Muscle of back (tissue), 13 donors: ENCODE measurements around the gene NUDCD3. TPM values are rescaled to one million over a fixed set of nuclear protein-coding genes. Genes with fewer than 3 reads are reported as not detected.

ENCODE experiments used
- DNase-seq, 3 donors: peaks; one replicate each; pipeline versions ENCODE4 v3.0.0 to v3.0.0-alpha.2; 2013
- long read RNA-seq, 9 donors: transcript quantifications; one replicate each; lab custom pipeline, GENCODE V29; 2026
- polyA plus RNA-seq, 10 donors: library from polyadenylated mRNA; unstranded; fragments of 120-200 nt; gene quantifications; one replicate each; pipeline ENCODE4 v1.2.1, GENCODE V29; 2013; ENCODE audit not compliant: insufficient read length in 10 of 10

Gene NUDCD3
- polyA plus RNA-seq = 10 to 100 TPM; 56.4 to 82.5 (median 70.5) TPM
- long read RNA-seq, donor 1, full-length matches to known transcripts = 5 of 804 reads
- long read RNA-seq, donor 1, partial matches to known transcripts = 794 of 804 reads
- long read RNA-seq, donor 1, other reads (novel, unspliced or antisense) = 5 of 804 reads
- long read RNA-seq, donor 2, full-length matches to known transcripts = 11 of 16 reads
- long read RNA-seq, donor 2, partial matches to known transcripts = 0 of 16 reads
- long read RNA-seq, donor 2, other reads (novel, unspliced or antisense) = 5 of 16 reads
- long read RNA-seq, donor 3 = 0 reads
- long read RNA-seq, donor 4, full-length matches to known transcripts = 5 of 5 reads
- long read RNA-seq, donor 4, partial matches to known transcripts = 0 of 5 reads
- long read RNA-seq, donor 4, other reads (novel, unspliced or antisense) = 0 of 5 reads
- long read RNA-seq, donor 5, full-length matches to known transcripts = 6 of 25 reads
- long read RNA-seq, donor 5, partial matches to known transcripts = 11 of 25 reads
- long read RNA-seq, donor 5, other reads (novel, unspliced or antisense) = 8 of 25 reads
- long read RNA-seq, donor 6, full-length matches to known transcripts = 9 of 1,313 reads
- long read RNA-seq, donor 6, partial matches to known transcripts = 1,304 of 1,313 reads
- long read RNA-seq, donor 6, other reads (novel, unspliced or antisense) = 0 of 1,313 reads
- long read RNA-seq, donor 7, full-length matches to known transcripts = 7 of 13 reads
- long read RNA-seq, donor 7, partial matches to known transcripts = 6 of 13 reads
- long read RNA-seq, donor 7, other reads (novel, unspliced or antisense) = 0 of 13 reads
- long read RNA-seq, donor 8, full-length matches to known transcripts = 3 of 3 reads
- long read RNA-seq, donor 8, partial matches to known transcripts = 0 of 3 reads
- long read RNA-seq, donor 8, other reads (novel, unspliced or antisense) = 0 of 3 reads
- long read RNA-seq, donor 9, full-length matches to known transcripts = 2 of 2 reads
- long read RNA-seq, donor 9, partial matches to known transcripts = 0 of 2 reads
- long read RNA-seq, donor 9, other reads (novel, unspliced or antisense) = 0 of 2 reads

DNA sequence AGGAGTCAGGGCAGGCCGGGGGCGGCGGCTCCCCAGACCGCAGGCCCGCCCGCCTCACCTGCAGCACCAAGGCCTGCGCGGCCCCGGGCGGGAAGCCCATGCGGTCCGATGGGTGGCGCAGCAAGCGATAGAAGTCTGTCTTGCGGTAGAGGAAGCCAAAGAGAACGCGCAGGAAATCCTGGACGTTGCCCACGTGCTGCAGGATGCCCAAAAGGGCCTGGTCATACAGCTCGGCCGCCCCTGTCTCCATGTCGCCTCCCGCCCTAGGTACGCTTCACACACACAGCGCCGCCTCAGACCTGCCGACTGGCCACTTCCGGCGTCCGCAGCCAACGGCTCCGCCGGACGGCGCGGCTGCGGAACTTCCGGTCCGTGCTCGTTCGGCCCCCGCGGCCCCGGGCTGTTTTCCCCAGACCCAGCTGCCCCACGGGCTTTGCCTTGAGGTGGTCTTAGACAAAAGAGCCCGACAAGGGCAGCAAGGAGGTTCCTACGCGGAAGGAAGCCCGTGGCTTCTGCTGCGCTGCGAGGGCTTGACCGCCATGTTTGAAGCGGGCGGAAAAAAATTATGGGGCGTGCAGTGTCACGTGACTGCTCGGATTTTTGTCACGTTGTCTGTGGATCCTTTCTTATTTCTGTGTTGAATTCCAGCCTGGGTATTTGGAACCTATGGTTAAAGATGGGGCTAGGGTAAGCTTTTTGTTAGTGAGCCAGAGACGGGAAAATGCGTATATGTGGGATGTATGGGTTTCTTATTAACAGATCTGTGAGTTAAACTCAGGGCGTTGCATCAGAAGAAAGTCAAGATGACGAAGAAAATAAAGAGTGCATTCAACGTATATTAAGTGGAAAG is at the start of gene NUDCD3:
NUDCD3 (minus strand) TSS at position 308 of the 850 bp plus-strand sequence; CDS start at position 250, 58 bp downstream.
- DNase-seq = peak; percentile 89 to 97 (median 90)

DNA sequence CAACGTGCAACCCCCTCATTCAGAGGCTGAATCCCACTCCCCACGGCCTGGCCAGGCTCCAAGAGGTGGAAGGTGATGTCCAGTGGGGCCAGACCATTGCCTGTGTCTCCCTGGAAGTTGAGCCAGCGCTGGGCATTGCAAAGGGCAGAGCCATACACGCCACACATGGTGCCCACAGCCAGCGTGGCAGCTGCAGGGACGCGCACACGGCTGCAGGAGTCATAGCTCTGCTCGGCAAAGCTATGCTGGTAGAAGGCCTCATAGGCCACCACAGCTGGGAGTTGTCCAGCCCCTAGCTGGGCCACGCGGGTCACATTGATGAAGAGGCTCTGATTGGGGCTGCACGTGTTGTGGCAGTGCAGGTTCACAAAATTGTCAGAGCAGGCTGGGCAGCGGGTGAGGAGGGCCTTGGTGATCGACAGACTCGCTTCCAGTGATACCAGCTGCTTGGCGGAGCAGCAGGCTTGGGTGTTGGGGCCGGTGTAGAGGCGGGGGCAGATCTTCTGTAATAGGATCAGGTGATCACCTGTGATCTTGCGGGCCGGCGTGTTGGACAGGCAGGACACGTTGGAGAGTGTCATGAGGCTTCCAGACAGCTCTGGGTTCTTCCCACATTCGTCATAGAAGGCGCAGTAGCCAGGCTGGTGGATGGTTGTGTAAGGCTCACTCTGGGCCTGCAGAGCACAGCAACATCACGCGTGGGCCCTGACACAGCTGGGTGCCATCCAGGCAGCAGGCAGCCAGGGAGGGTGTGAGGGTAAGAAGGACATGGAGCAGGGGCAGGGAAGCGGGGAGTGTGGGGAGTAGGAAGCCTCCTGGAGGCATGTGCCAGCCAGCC is 49.4 kb upstream of the NUDCD3 start:
- no peak for DNase-seq

DNA sequence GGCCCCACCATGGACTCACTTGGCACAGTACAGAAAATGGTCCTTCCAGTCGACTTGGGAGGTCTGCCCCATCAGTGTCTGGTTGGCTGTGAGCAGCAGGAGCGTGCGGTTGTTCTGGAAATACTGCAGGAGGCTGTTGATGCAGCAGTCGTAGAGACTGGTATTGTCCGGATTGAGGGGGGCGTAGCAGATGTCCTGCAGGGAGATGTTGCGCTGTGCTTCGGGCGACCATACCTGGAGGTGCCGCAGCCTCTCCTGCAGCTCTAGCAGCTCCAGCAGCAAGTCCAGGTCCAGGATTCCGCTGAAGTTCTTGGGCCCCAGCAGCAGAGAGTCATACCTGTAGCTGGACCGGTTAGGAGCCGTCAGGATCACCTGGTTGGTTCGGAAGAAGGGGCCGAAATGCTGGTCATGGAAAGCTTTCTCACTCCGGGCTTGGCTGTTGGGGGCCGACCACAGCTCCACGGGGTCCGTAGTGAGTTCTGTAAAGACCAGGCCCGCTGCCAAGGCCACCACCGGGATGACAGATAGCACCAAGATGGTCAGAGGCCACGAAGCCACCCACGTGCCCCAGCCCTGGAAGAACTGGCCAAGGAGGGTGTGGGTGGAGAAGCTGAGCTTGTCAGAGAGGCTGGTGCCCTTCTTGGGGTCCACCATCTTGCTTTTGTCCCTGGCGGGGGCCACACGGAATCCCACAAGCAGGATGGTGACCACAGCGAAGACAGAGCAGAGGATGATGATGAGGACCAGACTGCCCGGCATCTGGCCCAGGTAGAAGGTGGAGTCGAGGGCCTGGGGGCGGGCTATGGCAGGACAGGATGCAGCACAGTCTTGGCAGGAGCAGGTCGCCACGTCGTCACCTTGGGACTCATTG is 48.6 kb upstream of the NUDCD3 start:
- no peak for DNase-seq

DNA sequence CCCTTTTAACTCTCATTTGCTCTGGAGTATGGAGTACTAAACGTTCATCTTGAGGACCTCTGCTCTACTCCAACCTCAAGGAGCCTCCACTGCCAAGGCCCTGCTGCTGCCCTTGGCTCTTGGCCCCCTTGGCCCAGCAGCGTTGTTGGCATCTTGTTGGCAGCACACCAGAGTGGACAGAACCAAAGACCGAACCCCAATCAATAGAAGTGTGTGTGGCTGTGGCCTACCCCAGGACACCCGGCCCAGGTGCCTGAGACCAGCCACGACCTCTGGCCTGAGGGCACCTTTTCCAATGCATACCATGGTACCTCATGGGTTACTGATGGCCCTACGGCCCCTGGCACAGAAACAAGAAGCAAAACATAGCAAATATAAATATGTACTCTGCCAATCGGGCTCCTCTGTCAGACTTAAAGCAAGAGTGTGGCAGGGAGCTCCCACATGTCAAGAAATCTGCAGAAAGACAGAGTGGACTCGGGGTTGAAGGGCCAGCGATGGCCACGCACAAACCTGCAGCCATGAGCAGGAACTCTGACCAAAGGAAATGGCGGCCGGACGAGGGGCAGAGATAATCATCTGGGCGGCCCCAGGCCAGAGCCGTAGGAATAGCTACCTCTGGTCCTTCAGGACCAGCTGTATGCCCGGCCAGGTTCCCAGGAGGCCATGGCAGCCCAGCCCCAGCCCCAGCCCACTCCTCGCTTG is 47.8 kb upstream of the NUDCD3 start:
- no peak for DNase-seq

DNA sequence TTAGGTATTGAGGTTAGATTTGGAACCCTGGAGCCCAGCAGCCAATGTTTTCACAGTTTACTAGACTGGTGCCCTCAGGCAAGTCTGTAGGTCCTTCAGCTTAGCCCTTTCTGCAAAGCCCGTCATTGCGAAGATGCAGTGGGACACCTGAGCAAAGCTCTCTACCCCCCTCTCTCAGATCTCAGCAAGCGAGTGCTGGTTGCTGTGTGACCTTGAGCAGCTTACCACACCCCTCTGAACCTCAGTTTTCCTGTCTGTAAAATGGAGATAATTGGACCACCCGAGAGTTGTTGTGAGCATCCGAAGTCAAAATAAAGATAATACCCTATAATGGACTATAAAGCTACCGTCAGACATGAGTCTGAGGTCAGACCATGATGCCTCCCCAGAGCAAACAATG is 47.0 kb upstream of the NUDCD3 start:
- no peak for DNase-seq

DNA sequence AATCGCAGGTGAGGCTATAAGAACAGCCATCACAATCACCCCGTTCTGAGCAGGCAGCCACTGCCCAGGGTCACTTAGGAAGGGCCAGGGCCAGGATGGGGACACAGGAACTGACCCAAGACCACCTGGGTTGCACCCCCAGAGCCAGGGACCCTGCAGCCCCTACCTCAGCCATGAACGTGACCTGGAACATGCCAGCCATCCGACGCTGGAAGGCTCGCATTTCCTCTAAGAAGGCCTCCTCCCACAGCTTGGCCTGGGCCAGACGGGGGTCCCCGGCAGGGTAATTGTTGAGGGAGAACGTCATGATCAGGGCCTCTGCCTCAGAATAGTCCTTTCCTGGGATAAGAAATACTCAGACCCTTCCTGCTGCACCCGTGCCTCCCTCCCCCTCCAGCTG is 45.6 kb upstream of the NUDCD3 start:
- DNase-seq = no peak

DNA sequence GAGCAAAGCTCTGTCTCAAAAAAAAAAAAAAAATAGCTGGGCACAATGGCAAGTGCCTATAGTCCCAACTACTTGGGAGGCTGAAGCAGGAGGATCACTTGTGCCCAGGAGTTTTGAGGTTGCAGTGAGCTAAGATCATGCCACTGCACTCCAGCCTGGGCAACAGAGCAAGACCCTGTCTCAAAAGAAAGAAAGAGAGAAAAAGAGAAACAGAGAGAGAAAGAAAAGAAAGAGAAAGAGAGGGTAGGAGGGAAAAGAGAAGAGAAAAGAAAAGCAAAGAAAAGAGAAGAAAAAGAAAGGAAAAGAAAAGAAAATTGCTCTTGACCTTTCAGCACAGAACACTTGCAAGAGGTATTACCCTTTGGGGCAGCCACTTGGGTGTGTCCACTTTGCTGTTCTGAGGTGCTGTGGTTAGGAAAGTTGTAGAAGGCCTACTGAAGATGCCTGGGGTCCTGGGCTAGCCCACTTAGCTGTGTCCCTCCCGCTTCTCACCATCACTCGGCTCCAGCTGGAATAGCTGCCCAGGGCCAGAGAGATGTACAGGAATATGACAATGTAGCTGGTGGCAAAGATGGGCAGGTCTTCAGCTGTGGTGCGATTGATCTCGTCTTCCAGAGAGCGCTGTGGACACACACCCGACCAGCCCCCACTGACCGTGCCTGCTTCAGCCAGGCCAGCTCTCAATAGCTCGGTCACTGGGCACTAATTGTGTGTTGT is 45.0 kb upstream of the NUDCD3 start:
- no peak for DNase-seq

DNA sequence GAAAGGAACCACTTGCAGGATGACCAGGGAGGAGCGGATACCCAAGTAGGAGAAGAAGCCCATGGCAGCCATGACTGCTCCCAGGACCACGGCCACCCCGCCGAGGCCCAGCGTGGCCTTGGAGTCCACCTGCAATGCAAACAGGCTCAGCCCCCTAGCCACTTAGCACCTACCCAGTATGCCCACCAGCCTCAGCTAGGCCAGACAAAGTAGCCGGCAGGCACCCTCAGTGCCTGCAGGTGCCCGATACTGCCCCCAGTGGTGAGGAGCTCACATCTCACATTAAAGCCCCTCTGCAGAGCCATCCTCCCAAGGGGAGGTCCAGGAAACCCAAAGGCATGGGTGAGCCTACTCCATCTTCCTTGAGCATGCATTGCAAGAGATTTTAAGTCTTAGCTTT is 44.0 kb upstream of the NUDCD3 start:
- peak in 2 of 3 donors; percentile 5 to 16 for DNase-seq

DNA sequence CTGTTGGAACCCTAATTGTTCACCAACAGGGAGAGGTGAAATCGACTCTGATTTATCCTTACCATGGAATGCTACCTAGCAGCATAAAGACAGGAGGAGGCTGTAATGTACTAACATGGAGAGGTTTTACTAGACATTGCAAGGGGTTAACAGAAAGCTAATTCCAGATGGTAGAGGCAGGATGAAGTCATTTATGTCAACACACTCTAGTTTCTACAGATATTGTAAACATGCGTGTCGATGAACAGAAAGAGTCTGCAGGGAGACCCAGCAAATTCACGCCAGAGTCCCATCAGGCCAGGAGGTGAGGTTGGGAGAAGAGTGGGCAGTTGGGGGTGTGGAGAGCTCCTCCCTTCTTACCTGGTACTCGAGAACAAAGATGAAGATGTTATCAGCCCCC is 43.6 kb upstream of the NUDCD3 start:
- no peak for DNase-seq

DNA sequence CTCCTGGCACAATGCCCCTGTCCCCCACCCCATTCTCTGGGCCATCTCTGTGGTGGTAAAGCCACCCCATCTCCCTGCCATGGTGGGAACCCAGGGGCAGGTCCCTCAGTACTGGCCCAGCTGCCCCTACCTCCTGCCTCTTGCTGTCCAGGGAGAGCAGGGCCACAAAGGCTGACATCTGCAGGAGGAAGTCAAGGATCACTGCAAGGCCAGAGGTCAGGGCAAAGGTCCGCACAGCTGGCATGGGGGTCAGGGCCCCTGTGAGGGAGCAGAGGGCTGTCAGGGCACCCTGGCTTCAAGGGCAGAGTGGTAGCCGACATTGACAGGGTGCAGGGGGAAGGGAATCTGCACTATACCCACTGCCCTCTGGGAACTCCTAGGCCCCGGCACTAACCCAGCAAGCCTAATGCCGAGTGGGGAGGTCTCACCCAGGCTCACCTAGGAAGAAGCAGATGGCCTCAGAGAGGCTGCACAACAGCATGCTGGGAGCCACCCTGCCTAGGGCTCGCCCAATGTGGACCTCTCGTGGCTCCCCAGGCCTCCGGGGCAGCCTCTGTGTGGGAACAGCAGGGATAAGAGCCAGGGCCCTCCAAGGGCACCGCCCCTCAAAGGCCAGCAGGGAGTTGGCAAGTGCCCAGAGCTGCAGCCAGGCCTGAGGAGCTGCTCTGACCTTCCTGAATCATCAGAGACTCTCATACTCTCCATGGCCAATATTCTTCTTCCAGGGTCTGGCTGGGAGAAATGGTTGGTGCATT is 43.0 kb upstream of the NUDCD3 start:
- DNase-seq = no peak

DNA sequence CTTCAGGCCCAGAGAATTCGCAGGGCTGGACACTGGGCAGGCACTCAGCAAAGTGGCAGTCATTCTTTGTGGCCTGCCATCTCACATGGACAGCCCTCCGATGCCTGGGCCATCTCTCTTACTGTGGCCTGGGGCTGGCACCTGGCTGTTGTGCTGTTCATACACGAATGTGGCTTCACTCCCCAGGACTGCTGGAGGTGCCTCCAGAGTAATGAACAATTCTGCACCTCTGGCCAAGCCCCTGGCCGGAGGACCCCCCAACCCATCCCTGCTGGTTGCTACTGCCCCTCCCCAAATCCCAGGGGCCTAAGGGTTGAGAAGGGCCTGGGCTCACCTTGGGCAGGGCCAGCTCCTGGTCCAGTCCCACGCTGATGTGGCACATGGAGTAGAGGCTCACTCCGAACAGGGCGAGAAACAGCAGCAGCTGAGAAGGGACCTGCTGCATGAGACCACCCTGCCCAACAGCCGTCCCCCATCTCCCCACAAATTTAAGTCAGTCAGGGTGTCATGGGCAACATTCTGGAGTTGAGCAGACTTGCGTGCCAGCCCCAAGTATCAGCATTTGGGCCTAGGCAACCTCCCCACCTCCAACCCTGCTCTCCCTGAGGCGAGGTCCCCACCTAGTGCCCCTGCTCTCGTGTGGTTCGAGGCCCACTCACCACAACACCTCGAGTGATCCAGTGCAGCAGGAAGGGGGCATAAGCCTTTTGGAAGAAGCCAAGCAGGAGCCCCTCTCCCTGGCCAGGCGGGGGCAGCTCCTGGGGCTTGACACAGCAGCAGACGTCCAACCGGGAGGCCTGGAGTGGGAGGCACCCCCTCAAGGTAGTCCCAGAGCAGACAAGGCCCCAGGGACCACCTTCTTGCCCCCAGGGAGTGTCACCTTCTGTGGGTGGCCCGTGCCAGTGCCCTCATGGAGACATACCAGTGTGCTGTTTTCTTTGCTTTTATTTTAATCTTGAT is 41.2 kb upstream of the NUDCD3 start:
- DNase-seq = no peak

DNA sequence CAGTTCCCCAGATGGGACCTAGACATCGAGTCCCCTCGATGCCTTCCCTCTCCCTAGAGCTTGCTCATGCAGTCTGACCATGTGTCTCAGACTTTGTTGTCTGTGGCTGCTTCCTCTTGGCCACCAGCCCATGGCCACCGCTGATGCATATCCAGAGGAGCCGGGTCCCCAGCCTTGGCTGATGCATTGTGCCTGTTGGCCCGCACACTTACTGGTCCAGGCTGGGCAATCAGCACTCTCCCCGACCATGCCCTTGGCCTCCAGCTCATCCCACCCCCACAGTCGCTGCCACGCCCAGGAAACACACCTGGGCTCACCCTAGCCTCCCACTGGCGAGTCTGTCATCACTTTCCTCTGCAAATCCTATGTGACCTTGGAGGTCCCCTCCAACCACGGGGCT is 40.5 kb upstream of the NUDCD3 start:
- no peak for DNase-seq

DNA sequence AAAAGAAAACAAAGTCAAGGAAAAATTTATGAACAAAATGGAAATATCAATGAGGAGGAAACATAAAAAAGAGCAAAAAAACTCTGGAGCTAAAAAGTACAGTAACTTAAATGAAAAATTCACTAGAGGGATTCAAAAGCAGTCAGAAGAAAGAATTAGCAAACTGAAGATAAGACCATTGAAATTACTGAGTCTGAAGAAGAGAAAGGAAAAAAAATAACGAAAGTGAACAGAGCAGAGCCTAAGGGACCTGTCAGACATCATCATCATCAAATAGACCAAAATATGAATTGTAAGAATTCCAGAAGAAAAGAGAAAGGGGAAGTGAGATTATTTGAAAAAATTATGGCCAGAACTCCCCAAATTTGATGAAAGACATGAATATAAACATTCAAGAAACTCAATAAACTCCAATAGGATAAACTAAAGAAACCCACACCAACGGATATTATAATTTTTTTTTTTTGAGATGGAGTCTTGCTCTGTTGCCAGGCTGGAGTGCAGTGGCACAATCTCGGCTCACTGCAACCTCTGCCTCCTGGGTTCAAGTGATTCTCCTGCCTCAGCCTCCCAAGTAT is 34.4 kb upstream of the NUDCD3 start:
- no peak for DNase-seq

DNA sequence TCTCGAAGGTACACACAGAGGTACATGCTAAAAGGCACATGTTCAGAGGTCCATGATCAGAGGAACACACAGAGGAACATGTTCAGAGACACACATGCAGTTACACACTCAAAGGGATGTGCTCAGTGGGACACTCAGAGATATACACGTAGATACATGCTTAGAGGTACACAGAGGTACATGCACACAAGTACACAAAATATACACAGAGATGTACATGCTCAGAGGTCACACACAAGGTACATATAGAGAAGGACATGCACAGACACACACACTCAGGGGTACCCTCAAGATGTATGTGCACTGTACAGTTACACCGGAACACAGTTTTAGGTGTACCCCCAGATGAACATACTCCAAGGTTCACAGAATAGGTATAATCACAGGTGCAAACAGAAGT is 31.9 kb upstream of the NUDCD3 start:
- DNase-seq = no peak

DNA sequence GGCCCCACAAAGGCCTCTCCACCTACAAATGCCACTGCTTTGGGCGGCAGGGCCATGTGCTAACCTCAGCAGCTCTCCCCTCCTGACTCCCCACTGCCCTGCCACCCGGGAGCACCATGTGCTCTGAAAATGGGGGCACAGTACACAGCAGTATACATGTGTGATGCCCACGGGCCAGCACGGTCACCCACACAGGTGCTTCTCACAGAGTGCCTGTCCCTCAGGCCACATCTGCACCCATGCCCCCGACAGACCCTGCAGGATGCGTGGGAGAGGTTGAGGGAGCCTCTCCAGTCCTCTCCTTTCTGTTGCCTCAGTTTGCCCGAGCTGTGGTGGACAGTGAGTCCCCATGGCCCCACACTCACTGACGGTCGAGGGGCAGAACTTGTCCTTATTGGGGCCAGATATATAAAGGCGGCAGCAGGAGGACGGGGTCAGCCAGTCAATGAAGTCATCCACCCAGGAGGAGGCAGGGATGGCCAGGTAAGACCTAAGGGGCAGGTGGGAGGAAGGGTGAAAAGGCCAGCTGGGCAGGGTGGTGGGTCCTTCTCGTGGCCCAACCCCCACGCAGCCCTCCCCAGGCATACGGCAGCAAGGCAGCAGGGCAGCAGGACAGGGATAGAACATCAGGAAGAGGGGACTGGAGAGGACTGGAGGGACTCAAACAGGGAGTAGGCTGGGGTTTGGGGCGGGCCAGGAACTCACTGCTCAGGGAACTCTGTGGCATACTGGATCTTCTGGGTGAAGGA is 31.1 kb upstream of the NUDCD3 start:
- DNase-seq = no peak
